ENCODE results near the gene NOA1.
"Not testable (repeated sequence)": the region's sequence is repeated elsewhere in the genome, so short reads cannot be mapped to it uniquely, and the experiment has no call there.

NOA1 gene

GRCh38 chr4:56976283-56976836, 1.0 kb downstream of the NOA1 start:
- peak overlapping the region; percentile 70 for H3K27ac Mint-ChIP-seq
- peaks cover 60% of the 10 kb centered on the region for H3K36me3 Mint-ChIP-seq (ENCODE audit: low read depth)
- H3K27me3 Mint-ChIP-seq = no peaks in the 10 kb centered on the region
- peaks cover 10% of the 10 kb centered on the region for H3K9me3 Mint-ChIP-seq
- peaks cover 65% of the 10 kb centered on the region for H3K4me1 Mint-ChIP-seq (ENCODE audit: low read depth)
- peak overlapping the region; percentile 99 for H3K4me3 Mint-ChIP-seq

GRCh38 chr4:56973336-56973735, 4.1 kb downstream of the NOA1 start:
- H3K27me3 Mint-ChIP-seq = no peaks in the 10 kb centered on the region
- H3K27ac Mint-ChIP-seq = peak overlapping the region; percentile 81
- H3K4me1 Mint-ChIP-seq (ENCODE audit: low read depth) = peaks cover 55% of the 10 kb centered on the region
- peaks cover 10% of the 10 kb centered on the region for H3K9me3 Mint-ChIP-seq
- peak overlapping the region; percentile 50 for H3K4me3 Mint-ChIP-seq
- H3K36me3 Mint-ChIP-seq (ENCODE audit: low read depth) = peaks cover 59% of the 10 kb centered on the region

GRCh38 chr4:56972809-56973208, 4.6 kb downstream of the NOA1 start:
- Mint-ChIP-seq H3K36me3 (ENCODE audit: low read depth) (peaks cover 62% of the 10 kb centered on the region), H3K4me3 (peak overlapping the region; percentile 55), H3K27me3 (no peaks in the 10 kb centered on the region)

GRCh38 chr4:56972389-56972788, 5.0 kb downstream of the NOA1 start:
- Mint-ChIP-seq H3K9me3 (peaks cover 10% of the 10 kb centered on the region), H3K36me3 (ENCODE audit: low read depth) (peaks cover 64% of the 10 kb centered on the region), H3K27me3 (no peaks in the 10 kb centered on the region), H3K27ac (peak overlapping the region; percentile 81), H3K4me3 (peak overlapping the region; percentile 55), H3K4me1 (ENCODE audit: low read depth) (peaks cover 55% of the 10 kb centered on the region)

More at GRCh38 chr4:56972809-56973208, 4.6 kb downstream of the NOA1 start:
- H3K4me1 Mint-ChIP-seq (ENCODE audit: low read depth) = peaks cover 55% of the 10 kb centered on the region
- peak overlapping the region; percentile 81 for H3K27ac Mint-ChIP-seq
- H3K9me3 Mint-ChIP-seq = peaks cover 10% of the 10 kb centered on the region

- Mint-ChIP-seq H3K9me3 (peaks cover 10% of the 10 kb centered on the region), H3K27me3 (no peaks in the 10 kb centered on the region), H3K4me3 (peak overlapping the region; percentile 23), H3K27ac (peak overlapping the region; percentile 58), H3K4me1 (ENCODE audit: low read depth) (peaks cover 55% of the 10 kb centered on the region), H3K36me3 (ENCODE audit: low read depth) (peaks cover 74% of the 10 kb centered on the region)
These were observed 6.0 kb downstream of the NOA1 start for GRCh38 chr4:56971383-56971782.

GRCh38 chr4:56961107-56961500, 16.3 kb downstream of the NOA1 start:
- peak overlapping the region; percentile 67 for H3K27ac Mint-ChIP-seq
- H3K4me1 Mint-ChIP-seq (ENCODE audit: low read depth) = no peaks in the 10 kb centered on the region
- H3K36me3 Mint-ChIP-seq (ENCODE audit: low read depth) = peaks cover 34% of the 10 kb centered on the region
- H3K4me3 Mint-ChIP-seq = no peak overlapping the region
- H3K9me3 Mint-ChIP-seq = no peaks in the 10 kb centered on the region
- no peaks in the 10 kb centered on the region for H3K27me3 Mint-ChIP-seq

- no peaks in the 10 kb centered on the region for H3K4me1 Mint-ChIP-seq (ENCODE audit: low read depth)
- H3K9me3 Mint-ChIP-seq = no peaks in the 10 kb centered on the region
- peaks cover 21% of the 10 kb centered on the region for H3K36me3 Mint-ChIP-seq (ENCODE audit: low read depth)
- H3K4me3 Mint-ChIP-seq = no peak overlapping the region
- no peak overlapping the region for H3K27ac Mint-ChIP-seq
- H3K27me3 Mint-ChIP-seq = no peaks in the 10 kb centered on the region
These were observed 18.3 kb downstream of the NOA1 start for GRCh38 chr4:56959100-56959499.

- Mint-ChIP-seq H3K27ac (no peak overlapping the region), H3K4me1 (ENCODE audit: low read depth) (no peaks in the 10 kb centered on the region), H3K4me3 (no peak overlapping the region), H3K27me3 (no peaks in the 10 kb centered on the region), H3K36me3 (ENCODE audit: low read depth) (peaks cover 16% of the 10 kb centered on the region), H3K9me3 (no peaks in the 10 kb centered on the region)
These were observed 19.3 kb downstream of the NOA1 start for GRCh38 chr4:56958111-56958517.

- Mint-ChIP-seq H3K4me1 (ENCODE audit: low read depth) (no peaks in the 10 kb centered on the region), H3K27me3 (no peaks in the 10 kb centered on the region), H3K36me3 (ENCODE audit: low read depth) (no peaks in the 10 kb centered on the region), H3K27ac (no peak overlapping the region), H3K9me3 (no peaks in the 10 kb centered on the region), H3K4me3 (no peak overlapping the region)
These were observed 23.5 kb downstream of the NOA1 start for GRCh38 chr4:56953680-56954520.

- Mint-ChIP-seq H3K27me3 (no peaks in the 10 kb centered on the region), H3K4me1 (ENCODE audit: low read depth) (no peaks in the 10 kb centered on the region), H3K27ac (no peak overlapping the region), H3K36me3 (ENCODE audit: low read depth) (peaks cover 12% of the 10 kb centered on the region), H3K4me3 (no peak overlapping the region), H3K9me3 (no peaks in the 10 kb centered on the region)
These were observed 36.0 kb downstream of the NOA1 start for GRCh38 chr4:56941403-56941802.

GRCh38 chr4:56940971-56941370, 36.4 kb downstream of the NOA1 start:
- H3K27ac Mint-ChIP-seq = no peak overlapping the region
- peaks cover 15% of the 10 kb centered on the region for H3K36me3 Mint-ChIP-seq (ENCODE audit: low read depth)
- no peak overlapping the region for H3K4me3 Mint-ChIP-seq
- no peaks in the 10 kb centered on the region for H3K27me3 Mint-ChIP-seq
- no peaks in the 10 kb centered on the region for H3K9me3 Mint-ChIP-seq
- H3K4me1 Mint-ChIP-seq (ENCODE audit: low read depth) = no peaks in the 10 kb centered on the region

GRCh38 chr4:56940403-56940802, 37.0 kb downstream of the NOA1 start:
- H3K9me3 Mint-ChIP-seq = no peaks in the 10 kb centered on the region
- peaks cover 17% of the 10 kb centered on the region for H3K36me3 Mint-ChIP-seq (ENCODE audit: low read depth)
- no peak overlapping the region for H3K4me3 Mint-ChIP-seq
- no peak overlapping the region for H3K27ac Mint-ChIP-seq
- no peaks in the 10 kb centered on the region for H3K27me3 Mint-ChIP-seq
- no peaks in the 10 kb centered on the region for H3K4me1 Mint-ChIP-seq (ENCODE audit: low read depth)

GRCh38 chr4:56939826-56940225, 37.6 kb downstream of the NOA1 start:
- not testable (repeated sequence) for H3K27ac Mint-ChIP-seq; H3K27me3 Mint-ChIP-seq; H3K4me1 Mint-ChIP-seq (ENCODE audit: low read depth); H3K4me3 Mint-ChIP-seq; H3K9me3 Mint-ChIP-seq
- H3K36me3 Mint-ChIP-seq (ENCODE audit: low read depth) = peaks cover 20% of the 10 kb centered on the region

GRCh38 chr4:56937262-56937661, 40.1 kb downstream of the NOA1 start:
- Mint-ChIP-seq H3K9me3 (no peaks in the 10 kb centered on the region), H3K27ac (peak overlapping the region; percentile 50), H3K4me1 (ENCODE audit: low read depth) (peaks cover 8% of the 10 kb centered on the region), H3K27me3 (no peaks in the 10 kb centered on the region), H3K36me3 (ENCODE audit: low read depth) (peaks cover 34% of the 10 kb centered on the region), H3K4me3 (no peak overlapping the region)

- H3K9me3 Mint-ChIP-seq = no peaks in the 10 kb centered on the region
- H3K27me3 Mint-ChIP-seq = no peaks in the 10 kb centered on the region
- peaks cover 8% of the 10 kb centered on the region for H3K4me1 Mint-ChIP-seq (ENCODE audit: low read depth)
- H3K27ac Mint-ChIP-seq = no peak overlapping the region
- no peak overlapping the region for H3K4me3 Mint-ChIP-seq
- H3K36me3 Mint-ChIP-seq (ENCODE audit: low read depth) = peaks cover 59% of the 10 kb centered on the region
These were observed 45.5 kb downstream of the NOA1 start for GRCh38 chr4:56931924-56932323.

Measured in stimulated activated naive CD8-positive, alpha-beta T cell treated with anti-CD3 and anti-CD28 coated beads, Interleukin-15, Interleukin-2, amounts not matched to agents 100 ng/mL and 50 ng/mL, for 24 hours (primary cell).